Stimulated activated naive CD8-positive, alpha-beta T cell treated with anti-CD3 and anti-CD28 coated beads, Interleukin-15, amount 100 ng/mL, for 72 hours (primary cell): Measurements from ENCODE around the gene AQP3.
"Not testable (repeated sequence)": the region's sequence is repeated elsewhere in the genome, so short reads cannot be mapped to it uniquely, and the experiment has no call there.

Experiments used
- ATAC-seq: fragments of 150-1000 bp; cut with Tn5 transposase; 2 replicates; pipeline ENCODE4 v1.10.0; 2021; ENCODE audit warnings: mild to moderate bottlenecking, moderate library complexity
- DNase-seq, 2 donors: peaks; one replicate each; pipeline ENCODE4 v3.0.0; 2021 to 2022
- H3K27ac Mint-ChIP-seq, 2 donors: one replicate each; pipeline ENCODE4 v1.8.0; 2022; ENCODE audit warnings: mild to moderate bottlenecking in 2 of 2, mixed read lengths in 2 of 2, moderate library complexity in 2 of 2
- H3K27me3 Mint-ChIP-seq: one replicate; pipeline ENCODE4 v1.8.0; 2022; ENCODE audit warnings: mixed read lengths
- H3K4me1 Mint-ChIP-seq: one replicate; pipeline ENCODE4 v1.8.0; 2022; ENCODE audit warnings: mild to moderate bottlenecking, mixed read lengths
- H3K4me3 Mint-ChIP-seq, 2 donors: one replicate each; pipeline ENCODE4 v1.8.0; 2022; ENCODE audit warnings: mild to moderate bottlenecking in 2 of 2, mixed read lengths in 2 of 2, moderate library complexity in 1 of 2
- H3K9me3 Mint-ChIP-seq, 2 donors: one replicate each; pipeline ENCODE4 v1.8.0; 2022; ENCODE audit warnings: mixed read lengths in 2 of 2

AQP3 gene

DNA sequence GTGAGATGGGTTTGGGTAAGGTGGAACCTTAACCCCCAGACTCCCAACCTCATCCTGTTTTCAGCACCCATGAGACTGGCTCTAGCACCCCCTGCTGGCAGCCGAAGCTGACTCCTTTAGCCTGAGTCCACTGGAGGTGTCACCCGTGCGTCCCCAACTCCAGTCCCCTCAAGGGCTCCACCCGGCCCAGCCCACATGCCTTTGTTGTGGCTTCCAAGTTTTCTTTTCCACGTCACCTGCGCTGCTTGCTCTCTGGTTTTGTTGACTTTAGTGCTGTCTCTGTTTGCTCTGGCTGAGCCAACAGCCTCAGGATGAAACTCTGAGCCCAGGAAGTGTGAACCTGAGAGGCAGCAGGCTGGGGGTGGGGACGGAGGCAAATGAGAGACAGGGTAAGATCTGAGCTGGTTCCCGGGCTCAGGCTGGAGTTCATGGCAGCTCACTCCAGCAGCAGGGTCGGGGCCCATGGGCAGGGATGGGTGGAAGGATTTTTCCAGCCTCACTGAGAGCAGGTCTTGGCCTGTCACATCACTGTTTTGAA lies 31.8 kb downstream of the AQP3 start:
- peak overlapping the region; percentile 90 to 97 for H3K27ac Mint-ChIP-seq
- peak; percentile 97 for ATAC-seq
- DNase-seq = peak; percentile 90 to 95
- peaks cover 48% of the 10 kb centered on the region for H3K4me1 Mint-ChIP-seq
- H3K27me3 Mint-ChIP-seq = no peaks in the 10 kb centered on the region
- peak overlapping the region; percentile 76 to 84 for H3K4me3 Mint-ChIP-seq
- no peaks in the 10 kb centered on the region for H3K9me3 Mint-ChIP-seq

DNA sequence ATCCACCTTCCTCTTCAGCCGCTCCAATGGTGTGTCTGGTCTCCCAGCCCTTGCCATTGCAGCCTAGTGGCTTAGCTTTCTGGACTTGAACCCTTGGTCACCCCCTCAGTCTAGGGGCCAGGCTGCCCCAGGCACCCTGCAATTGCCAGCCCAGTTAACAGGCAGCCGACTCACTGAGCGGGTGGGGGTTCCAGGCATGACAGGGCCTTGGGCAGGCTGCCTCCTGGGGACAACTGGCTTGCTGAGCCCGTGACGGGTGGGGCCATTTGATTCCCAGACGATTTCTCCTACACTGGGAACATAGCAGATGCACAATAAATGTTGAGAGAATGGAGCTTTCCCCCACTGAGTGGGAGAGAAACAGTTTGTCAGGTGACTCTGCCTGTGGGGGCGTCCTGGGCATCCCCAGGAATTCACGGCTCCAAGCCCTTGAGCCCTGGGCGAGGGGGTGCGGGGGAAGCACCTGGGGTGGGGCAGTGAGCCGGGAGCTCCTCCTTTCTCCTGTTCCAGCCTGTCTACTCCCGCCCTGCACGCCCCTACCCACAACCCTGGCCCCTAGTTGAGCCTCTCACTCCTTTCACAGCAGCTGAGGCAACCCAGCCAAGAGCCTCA lies 32.4 kb downstream of the AQP3 start:
- H3K4me3 Mint-ChIP-seq = peak overlapping the region; percentile 76 to 84
- no peaks in the 10 kb centered on the region for H3K27me3 Mint-ChIP-seq
- no peak for ATAC-seq
- H3K4me1 Mint-ChIP-seq = peaks cover 48% of the 10 kb centered on the region
- H3K27ac Mint-ChIP-seq = peak overlapping the region; percentile 90 to 97
- no peak for DNase-seq
- no peaks in the 10 kb centered on the region for H3K9me3 Mint-ChIP-seq

DNA sequence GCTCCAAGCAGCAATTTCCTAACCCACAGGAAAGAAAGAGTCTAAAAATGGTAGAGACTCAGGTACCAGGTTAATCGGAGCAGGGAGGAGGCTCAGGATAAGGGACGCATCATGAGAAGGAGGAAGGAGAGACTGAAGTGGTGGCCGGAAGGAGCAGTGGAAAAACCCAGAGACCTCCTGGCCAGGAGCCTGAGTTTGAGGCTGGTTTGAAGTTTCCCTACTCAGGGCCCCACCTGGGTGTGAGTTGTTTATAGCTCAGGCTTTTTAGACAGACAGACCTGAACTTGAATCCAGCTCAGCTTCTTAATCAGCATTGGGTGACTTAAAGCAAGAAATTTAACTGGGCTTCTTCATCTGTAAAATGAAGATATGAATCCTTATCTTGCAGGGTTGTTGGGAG lies 33.1 kb downstream of the AQP3 start:
- ATAC-seq = no peak
- Mint-ChIP-seq H3K27ac (no peak overlapping the region), H3K9me3 (no peaks in the 10 kb centered on the region), H3K4me3 (peak overlapping the region in 1 of 2 donors; percentile 36), H3K4me1 (peaks cover 48% of the 10 kb centered on the region), H3K27me3 (no peaks in the 10 kb centered on the region)
- no peak for DNase-seq

GRCh38 chr9:33408087-33408486 lies 39.3 kb downstream of the AQP3 start:
- DNase-seq (no peak), ATAC-seq (peak; percentile 38)
- Mint-ChIP-seq H3K4me3 (no peak overlapping the region), H3K27me3 (no peaks in the 10 kb centered on the region), H3K4me1 (peaks cover 15% of the 10 kb centered on the region), H3K27ac (no peak overlapping the region), H3K9me3 (no peaks in the 10 kb centered on the region)

- H3K9me3 Mint-ChIP-seq = no peaks in the 10 kb centered on the region
- no peak for ATAC-seq
- H3K27ac Mint-ChIP-seq = no peak overlapping the region
- no peak overlapping the region for H3K4me3 Mint-ChIP-seq
- peaks cover 16% of the 10 kb centered on the region for H3K4me1 Mint-ChIP-seq
- DNase-seq = no peak
- no peaks in the 10 kb centered on the region for H3K27me3 Mint-ChIP-seq
These were observed 40.3 kb downstream of the AQP3 start for GRCh38 chr9:33407061-33407460.

DNA sequence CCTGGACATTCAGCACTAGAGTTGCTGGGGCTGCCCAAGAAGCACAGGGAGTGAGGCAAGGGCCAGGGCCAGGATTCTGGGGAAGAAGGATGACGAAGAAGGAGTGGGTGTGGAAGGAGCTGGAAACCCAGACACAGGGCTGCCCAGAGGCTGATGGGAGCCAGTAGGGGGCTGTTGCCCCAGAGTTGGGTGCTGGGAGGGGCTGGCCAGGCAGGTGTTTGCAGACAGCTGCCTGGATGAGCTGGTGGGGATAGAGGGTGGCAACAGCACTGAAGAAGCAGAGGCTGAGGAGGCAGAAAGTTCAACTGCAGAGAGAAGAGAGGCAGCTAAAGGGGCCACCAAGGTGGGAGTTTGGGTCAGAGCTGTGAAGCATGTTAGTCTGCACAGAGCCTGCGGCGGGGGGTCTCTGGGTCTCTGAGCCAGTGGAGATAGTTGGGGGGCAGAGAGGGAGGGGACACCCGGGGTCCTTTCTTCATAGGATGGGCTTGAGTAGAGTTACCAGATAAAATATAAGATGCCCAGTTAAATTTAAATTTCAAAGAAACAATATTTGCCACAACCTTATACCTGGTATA lies 42.5 kb downstream of the AQP3 start:
- no peaks in the 10 kb centered on the region for H3K9me3 Mint-ChIP-seq
- ATAC-seq (peak; percentile 21), DNase-seq (no peak)
- peaks cover 16% of the 10 kb centered on the region for H3K4me1 Mint-ChIP-seq
- no peak overlapping the region for H3K4me3 Mint-ChIP-seq
- H3K27me3 Mint-ChIP-seq = no peaks in the 10 kb centered on the region
- peak overlapping the region in 1 of 2 donors; percentile 23 for H3K27ac Mint-ChIP-seq

- Mint-ChIP-seq H3K9me3 (no peaks in the 10 kb centered on the region), H3K27ac (no peak overlapping the region), H3K4me1 (peaks cover 16% of the 10 kb centered on the region), H3K27me3 (no peaks in the 10 kb centered on the region), H3K4me3 (no peak overlapping the region)
- ATAC-seq (no peak), DNase-seq (no peak)
These were observed 43.2 kb downstream of the AQP3 start for GRCh38 chr9:33403941-33404787.

- DNase-seq = not testable (repeated sequence)
These were observed 45.0 kb downstream of the AQP3 start, which contains the start of gene AQP7 for GRCh38 chr9:33402371-33402770. TSS of gene AQP7 (minus strand) at chr9:33402568. CDS start at chr9:33401262, 1,306 bp downstream.

DNA sequence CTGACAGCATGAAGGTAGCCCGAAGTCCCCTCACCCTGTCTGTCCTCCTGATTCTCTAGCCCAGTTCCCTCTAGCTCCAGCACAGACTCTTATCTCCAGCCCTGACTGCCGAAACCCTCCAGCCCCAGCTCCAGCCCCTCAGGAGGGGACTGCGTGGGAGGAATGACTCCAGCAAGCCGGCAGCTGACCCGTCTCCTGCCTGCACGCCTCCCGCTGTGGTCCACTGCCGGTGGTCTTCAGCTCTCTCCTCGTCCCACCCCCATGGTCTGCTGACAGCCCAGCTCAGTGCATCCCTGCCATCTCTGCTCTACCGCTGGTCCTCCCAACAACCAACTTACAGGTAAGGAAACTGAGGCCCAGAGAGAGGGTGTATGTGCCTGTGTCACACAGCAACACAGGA lies 45.6 kb downstream of the AQP3 start:
- H3K27ac Mint-ChIP-seq, H3K4me3 Mint-ChIP-seq, H3K27me3 Mint-ChIP-seq, H3K9me3 Mint-ChIP-seq, ATAC-seq, DNase-seq: not testable (repeated sequence)
- H3K4me1 Mint-ChIP-seq = peaks cover 16% of the 10 kb centered on the region

More at GRCh38 chr9:33402371-33402770, 45.0 kb downstream of the AQP3 start, which contains the start of gene AQP7:
- not testable (repeated sequence) for H3K27me3 Mint-ChIP-seq, H3K9me3 Mint-ChIP-seq, ATAC-seq, H3K4me3 Mint-ChIP-seq
- Mint-ChIP-seq H3K4me1 (peaks cover 16% of the 10 kb centered on the region), H3K27ac (peak within 1 kb of the TSS; percentile 33 to 35)

- H3K27me3 Mint-ChIP-seq, DNase-seq, H3K9me3 Mint-ChIP-seq, H3K27ac Mint-ChIP-seq, H3K4me3 Mint-ChIP-seq, ATAC-seq, H3K4me1 Mint-ChIP-seq: not testable (repeated sequence)
These were observed 48.3 kb downstream of the AQP3 start for GRCh38 chr9:33399047-33399446.

GRCh38 chr9:33397801-33398200 lies 49.6 kb downstream of the AQP3 start:
- ATAC-seq, DNase-seq, H3K27ac Mint-ChIP-seq, H3K4me3 Mint-ChIP-seq, H3K27me3 Mint-ChIP-seq, H3K9me3 Mint-ChIP-seq, H3K4me1 Mint-ChIP-seq: not testable (repeated sequence)

- H3K27ac Mint-ChIP-seq, H3K4me1 Mint-ChIP-seq, DNase-seq, H3K27me3 Mint-ChIP-seq, H3K9me3 Mint-ChIP-seq, ATAC-seq, H3K4me3 Mint-ChIP-seq: not testable (repeated sequence)
These were observed 52.1 kb downstream of the AQP3 start for GRCh38 chr9:33395159-33395879.

DNA sequence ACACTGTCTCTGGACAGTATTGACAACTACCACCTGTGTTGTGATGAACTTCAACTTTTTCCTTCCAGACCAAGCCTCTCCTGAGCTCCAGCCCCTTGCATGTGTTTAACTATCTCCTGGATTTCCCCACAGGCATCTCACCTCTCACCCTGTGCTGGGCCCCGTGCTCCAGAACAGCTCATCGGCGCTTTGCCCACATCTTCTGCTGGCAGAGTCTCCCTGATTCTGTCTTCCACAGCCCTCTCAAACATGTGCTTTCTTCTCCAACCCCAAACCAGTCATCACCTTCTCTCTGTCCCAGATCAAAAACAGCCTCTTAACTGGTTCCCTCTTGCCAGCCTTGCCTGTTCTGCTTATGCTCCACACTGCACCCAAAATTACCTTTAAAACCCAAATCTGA lies 53.4 kb downstream of the AQP3 start:
- DNase-seq = not testable (repeated sequence)

DNA sequence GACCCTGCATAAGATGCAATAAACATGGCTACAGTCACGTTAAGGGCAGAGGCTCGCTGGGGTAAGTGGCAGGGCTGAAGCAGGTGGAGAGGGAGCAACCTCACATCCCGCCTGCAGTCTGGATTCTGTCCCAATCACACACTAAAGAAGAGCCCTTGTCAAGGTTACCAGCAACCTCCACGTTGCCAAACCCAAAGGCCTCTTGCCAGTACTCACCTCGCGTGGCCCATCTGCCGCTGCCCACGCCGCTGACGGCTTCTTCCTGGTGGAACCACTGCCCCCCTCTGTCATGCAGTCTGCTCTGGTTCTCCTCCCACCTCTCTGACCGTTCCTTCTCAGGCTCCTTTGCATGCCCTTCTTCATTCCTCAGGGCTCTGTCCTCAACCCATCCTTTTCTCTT lies 53.8 kb downstream of the AQP3 start:
- no peak for ATAC-seq
- Mint-ChIP-seq H3K4me3 (no peak overlapping the region), H3K27ac (no peak overlapping the region), H3K4me1 (no peaks in the 10 kb centered on the region), H3K9me3 (no peaks in the 10 kb centered on the region), H3K27me3 (no peaks in the 10 kb centered on the region)
- no peak for DNase-seq

More for the DNA sequence above, 53.4 kb downstream of the AQP3 start:
- peak overlapping the region in 1 of 2 donors; percentile 65 for H3K27ac Mint-ChIP-seq
- H3K4me1 Mint-ChIP-seq, H3K27me3 Mint-ChIP-seq, H3K9me3 Mint-ChIP-seq, ATAC-seq, H3K4me3 Mint-ChIP-seq: not testable (repeated sequence)

GRCh38 chr9:33392591-33393021 lies 54.8 kb downstream of the AQP3 start:
- not testable (repeated sequence) for ATAC-seq, H3K27ac Mint-ChIP-seq, H3K4me1 Mint-ChIP-seq, H3K4me3 Mint-ChIP-seq, DNase-seq, H3K9me3 Mint-ChIP-seq, H3K27me3 Mint-ChIP-seq
